GM10266 (cell line): Measurements from ENCODE around the gene CD109.

ENCODE experiments used
- DNase-seq: peaks from one replicate; pipeline ENCODE4 v3.0.0; 2012; ENCODE audit errors: extremely low spot score
- TF ChIP-seq, protein P1 (sequence below): IDR thresholded peaks from 2 replicates; pipeline ENCODE4 v1.5.1; 2012; ENCODE audit warnings: mild to moderate bottlenecking, low read depth; ENCODE audit not compliant: control insufficient read depth, insufficient read depth; ENCODE audit errors: missing control alignments

The CD109 gene

DNA sequence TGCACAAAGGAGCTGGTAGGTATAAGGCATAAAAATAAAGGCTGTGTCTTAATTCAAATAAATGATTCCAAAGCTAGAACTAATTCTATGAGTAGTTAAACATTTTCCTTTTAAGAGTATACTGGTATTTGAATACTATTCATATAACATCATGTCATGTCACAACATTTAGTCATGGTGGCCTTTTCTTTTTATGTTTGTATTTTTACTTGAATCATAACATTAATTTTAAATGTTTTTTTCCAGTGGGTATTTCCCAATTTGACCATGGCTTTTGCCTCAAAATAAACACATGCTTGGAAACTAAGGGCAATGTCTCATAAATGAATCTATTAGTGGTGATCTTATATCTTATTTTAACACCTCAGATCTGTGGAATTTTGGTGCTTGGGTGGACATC is 177.1 kb downstream of the CD109 start:
- no peak for DNase-seq

More for the DNA sequence above, 177.1 kb downstream of the CD109 start:
- TF ChIP-seq, protein P1, sequence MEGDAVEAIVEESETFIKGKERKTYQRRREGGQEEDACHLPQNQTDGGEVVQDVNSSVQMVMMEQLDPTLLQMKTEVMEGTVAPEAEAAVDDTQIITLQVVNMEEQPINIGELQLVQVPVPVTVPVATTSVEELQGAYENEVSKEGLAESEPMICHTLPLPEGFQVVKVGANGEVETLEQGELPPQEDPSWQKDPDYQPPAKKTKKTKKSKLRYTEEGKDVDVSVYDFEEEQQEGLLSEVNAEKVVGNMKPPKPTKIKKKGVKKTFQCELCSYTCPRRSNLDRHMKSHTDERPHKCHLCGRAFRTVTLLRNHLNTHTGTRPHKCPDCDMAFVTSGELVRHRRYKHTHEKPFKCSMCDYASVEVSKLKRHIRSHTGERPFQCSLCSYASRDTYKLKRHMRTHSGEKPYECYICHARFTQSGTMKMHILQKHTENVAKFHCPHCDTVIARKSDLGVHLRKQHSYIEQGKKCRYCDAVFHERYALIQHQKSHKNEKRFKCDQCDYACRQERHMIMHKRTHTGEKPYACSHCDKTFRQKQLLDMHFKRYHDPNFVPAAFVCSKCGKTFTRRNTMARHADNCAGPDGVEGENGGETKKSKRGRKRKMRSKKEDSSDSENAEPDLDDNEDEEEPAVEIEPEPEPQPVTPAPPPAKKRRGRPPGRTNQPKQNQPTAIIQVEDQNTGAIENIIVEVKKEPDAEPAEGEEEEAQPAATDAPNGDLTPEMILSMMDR: no peak
